ENCODE measurements around the gene TPST1.

Gene TPST1

DNA sequence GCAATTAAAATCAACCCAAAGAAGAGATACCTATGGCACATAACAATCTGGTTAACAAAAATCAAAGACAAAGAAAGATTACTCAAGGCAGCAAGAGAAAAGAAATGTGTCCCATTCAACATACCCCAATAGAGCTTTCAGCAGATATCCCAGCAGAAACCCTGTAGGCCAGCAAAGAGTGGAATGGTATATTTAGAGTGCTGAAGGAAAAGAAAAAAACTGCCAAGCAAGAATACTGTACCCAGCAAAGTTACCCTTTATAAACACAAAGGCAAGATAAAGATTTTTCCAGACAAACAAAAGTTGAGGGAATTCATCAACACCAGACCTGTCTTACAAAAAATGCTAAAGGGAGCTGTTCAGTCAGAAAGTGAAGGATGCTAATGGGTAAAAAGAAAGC lies 131.6 kb downstream of the TPST1 start:
- DNase-seq (ENCODE audit: low read depth), result no peak
- H3K4me3 ChIP-seq (ENCODE audit: low read depth, low read length), result no peak overlapping the region
- TF ChIP-seq, protein P1, sequence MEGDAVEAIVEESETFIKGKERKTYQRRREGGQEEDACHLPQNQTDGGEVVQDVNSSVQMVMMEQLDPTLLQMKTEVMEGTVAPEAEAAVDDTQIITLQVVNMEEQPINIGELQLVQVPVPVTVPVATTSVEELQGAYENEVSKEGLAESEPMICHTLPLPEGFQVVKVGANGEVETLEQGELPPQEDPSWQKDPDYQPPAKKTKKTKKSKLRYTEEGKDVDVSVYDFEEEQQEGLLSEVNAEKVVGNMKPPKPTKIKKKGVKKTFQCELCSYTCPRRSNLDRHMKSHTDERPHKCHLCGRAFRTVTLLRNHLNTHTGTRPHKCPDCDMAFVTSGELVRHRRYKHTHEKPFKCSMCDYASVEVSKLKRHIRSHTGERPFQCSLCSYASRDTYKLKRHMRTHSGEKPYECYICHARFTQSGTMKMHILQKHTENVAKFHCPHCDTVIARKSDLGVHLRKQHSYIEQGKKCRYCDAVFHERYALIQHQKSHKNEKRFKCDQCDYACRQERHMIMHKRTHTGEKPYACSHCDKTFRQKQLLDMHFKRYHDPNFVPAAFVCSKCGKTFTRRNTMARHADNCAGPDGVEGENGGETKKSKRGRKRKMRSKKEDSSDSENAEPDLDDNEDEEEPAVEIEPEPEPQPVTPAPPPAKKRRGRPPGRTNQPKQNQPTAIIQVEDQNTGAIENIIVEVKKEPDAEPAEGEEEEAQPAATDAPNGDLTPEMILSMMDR (IDR thresholded peaks at IDR 0.05; ENCODE audit: control insufficient read depth, extremely low read depth, insufficient read depth), result no peak

DNA sequence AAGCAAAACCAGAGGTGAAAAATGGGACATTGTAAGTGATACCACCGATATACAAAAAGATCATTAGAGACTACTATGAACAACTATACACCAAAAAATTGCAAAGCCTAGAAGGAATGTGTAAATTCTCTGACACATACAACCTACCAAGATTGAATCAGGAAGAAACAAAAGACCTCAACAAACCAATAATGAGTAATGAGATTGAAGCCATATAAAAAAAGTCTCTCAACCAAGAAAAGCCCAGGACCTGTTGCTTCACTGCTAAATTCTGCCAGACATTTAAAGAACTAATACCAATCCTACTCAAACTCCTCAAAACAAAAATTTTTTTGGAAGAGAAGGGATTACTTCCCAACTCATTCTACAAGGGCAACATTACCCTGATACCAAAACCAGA lies 134.0 kb downstream of the TPST1 start:
- TF ChIP-seq, protein P1 (IDR thresholded peaks at IDR 0.05; ENCODE audit: control insufficient read depth, extremely low read depth, insufficient read depth), result no peak
- DNase-seq (ENCODE audit: low read depth), result no peak
- no peak overlapping the region for H3K4me3 ChIP-seq (ENCODE audit: low read depth, low read length)

DNA sequence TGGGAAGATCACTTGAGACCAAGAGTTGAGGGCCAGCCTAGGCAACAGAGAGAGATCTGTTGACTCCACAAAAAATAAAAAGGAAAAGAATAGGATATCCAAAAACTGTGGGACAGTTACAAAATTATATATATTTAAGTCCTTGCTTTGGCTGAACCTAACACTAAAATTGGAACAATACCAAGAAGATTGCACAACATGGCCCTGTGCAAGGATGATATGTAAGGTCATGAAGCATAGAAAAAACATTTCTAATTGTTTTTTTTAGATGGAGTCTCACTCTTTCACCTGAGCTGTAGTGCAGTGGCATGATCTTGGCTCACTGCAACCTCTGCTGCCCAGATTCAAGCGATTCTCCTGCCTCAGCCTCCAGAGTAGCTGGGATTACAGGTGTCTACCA lies 139.0 kb downstream of the TPST1 start:
- no peak for DNase-seq (ENCODE audit: low read depth)
- no peak overlapping the region for H3K4me3 ChIP-seq (ENCODE audit: low read depth, low read length)
- TF ChIP-seq, protein P1 (IDR thresholded peaks at IDR 0.05; ENCODE audit: control insufficient read depth, extremely low read depth, insufficient read depth), result no peak

DNA sequence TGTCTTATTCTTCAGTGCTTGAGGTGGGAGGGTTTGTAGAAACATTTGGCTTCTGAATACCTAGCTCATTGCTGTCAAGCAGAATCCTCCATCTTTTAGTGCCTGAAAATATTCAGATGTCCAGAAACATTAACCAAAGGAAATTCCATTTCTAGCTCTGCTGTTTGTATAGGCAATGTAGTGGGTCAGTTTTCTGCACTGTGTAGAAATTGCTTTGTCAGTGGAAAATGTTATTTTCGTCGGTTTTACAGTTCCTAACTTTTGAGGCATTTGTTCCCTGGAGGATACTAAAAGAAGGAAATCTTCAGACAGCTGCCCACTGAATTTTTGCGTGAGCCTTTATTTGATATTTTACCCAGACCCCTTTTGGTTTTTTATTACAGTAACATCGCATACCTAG lies 143.4 kb downstream of the TPST1 start:
- H3K4me3 ChIP-seq (ENCODE audit: low read depth, low read length), result no peak overlapping the region
- TF ChIP-seq, protein P1 (IDR thresholded peaks at IDR 0.05; ENCODE audit: control insufficient read depth, extremely low read depth, insufficient read depth), result no peak
- no peak for DNase-seq (ENCODE audit: low read depth)

DNA sequence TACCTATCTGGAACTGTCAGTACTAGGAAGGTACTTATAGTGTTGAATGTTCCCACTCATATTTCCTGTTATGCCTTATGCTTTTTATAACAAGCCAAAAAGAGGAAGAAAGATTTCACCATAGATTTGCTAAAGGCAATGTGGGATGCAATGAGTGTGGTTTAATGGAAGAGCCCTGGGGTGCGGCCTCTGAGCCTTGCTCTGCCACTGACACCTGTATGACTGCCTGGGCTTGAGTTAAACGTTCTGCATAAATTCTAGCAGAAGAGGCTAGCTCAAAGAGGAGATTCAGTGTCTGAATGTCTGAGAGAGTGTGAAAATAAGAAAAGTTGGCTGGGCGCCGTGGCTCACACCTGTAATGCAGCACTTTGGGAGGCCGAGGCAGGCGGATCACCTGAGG lies 143.8 kb downstream of the TPST1 start:
- TF ChIP-seq, protein P1 (IDR thresholded peaks at IDR 0.05; ENCODE audit: control insufficient read depth, extremely low read depth, insufficient read depth), result no peak

DNA sequence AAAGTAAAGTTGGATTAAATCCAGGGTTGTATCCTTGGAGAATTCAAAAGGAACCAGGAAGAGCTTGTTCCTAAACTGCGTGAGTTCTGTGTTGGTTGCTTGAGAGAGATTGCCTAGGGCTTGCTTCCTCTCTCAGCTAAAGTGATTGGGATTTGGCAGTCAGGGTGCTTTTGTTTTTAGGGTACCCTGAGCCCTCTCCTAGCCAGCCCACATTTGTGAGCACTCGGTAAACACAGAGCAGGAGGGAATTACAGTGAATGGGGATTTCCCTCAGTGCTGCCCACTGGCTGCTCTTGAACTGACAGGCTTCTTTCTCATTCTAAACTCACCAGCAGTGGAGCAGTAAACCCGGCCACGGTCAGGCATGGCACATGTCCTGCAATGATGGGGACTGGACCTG lies 146.9 kb downstream of the TPST1 start:
- DNase-seq (ENCODE audit: low read depth), result no peak
- no peak overlapping the region for H3K4me3 ChIP-seq (ENCODE audit: low read depth, low read length)
- TF ChIP-seq, protein P1 (IDR thresholded peaks at IDR 0.05; ENCODE audit: control insufficient read depth, extremely low read depth, insufficient read depth), result peak; percentile 18; the same call in 1 of the 2 replicates

More for the DNA sequence above, 143.8 kb downstream of the TPST1 start:
- no peak for DNase-seq (ENCODE audit: low read depth)
- H3K4me3 ChIP-seq (ENCODE audit: low read depth, low read length), result no peak overlapping the region

DNA sequence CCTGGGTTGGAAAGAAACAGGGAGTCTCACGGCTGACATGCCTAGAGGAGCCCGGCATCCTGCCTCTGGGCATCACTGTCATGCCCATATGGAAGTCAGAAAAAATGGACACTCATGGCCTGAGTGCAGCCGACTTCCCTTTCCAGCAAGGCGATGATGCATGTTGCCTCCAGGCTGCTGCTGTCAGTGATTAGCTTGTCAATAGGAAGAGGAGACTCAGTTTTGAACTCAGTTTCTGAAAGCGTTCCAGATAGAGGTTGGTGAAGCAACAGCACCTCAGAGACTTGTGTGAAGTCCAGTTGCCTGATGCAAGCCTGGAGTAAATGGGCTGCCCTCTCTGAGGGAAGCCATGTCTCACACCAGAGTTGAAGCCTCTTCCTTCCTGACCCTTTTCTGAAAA lies 148.4 kb downstream of the TPST1 start:
- TF ChIP-seq, protein P1 (IDR thresholded peaks at IDR 0.05; ENCODE audit: control insufficient read depth, extremely low read depth, insufficient read depth), result no peak

More for the DNA sequence above, 148.4 kb downstream of the TPST1 start:
- DNase-seq (ENCODE audit: low read depth), result no peak
- no peak overlapping the region for H3K4me3 ChIP-seq (ENCODE audit: low read depth, low read length)
